ENCODE results near the gene FCRL2.
"Not testable (repeated sequence)": the region's sequence is repeated elsewhere in the genome, so short reads cannot be mapped to it uniquely, and the experiment has no call there.

Gene FCRL2

DNA sequence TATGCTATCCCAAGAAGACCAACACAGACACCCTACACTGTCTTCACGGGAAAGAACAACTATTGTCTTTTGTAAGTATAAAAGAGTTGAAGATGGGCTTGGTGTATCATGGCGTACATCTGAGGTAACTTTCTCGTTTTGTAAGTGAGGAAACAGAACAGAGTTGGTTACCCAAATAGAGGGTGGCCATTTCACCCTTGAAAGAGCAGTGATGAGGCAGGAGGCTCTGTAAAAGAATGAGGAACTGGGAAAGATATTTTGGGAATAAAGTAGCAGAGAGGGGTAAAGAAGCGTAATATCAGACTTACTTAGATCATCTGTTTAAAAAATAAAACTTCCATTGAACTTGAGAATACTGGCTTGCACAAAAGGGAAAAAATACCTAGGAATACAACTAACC is 18.9 kb downstream of the FCRL2 start:
- H3K4me3 ChIP-seq (ENCODE audit: low read depth, low read length) = no peak overlapping the region
- no peak for DNase-seq (ENCODE audit: low read depth)

GRCh38 chr1:157753611-157754010 is 23.3 kb downstream of the FCRL2 start:
- no peak overlapping the region for H3K4me3 ChIP-seq (ENCODE audit: low read depth, low read length)
- DNase-seq (ENCODE audit: low read depth) = no peak

- H3K4me3 ChIP-seq (ENCODE audit: low read depth, low read length) = no peak overlapping the region
- DNase-seq (ENCODE audit: low read depth) = no peak
These were observed 25.6 kb downstream of the FCRL2 start for GRCh38 chr1:157751283-157751682.

GRCh38 chr1:157748262-157748817 is 28.6 kb downstream of the FCRL2 start:
- no peak overlapping the region for H3K4me3 ChIP-seq (ENCODE audit: low read depth, low read length)
- no peak for DNase-seq (ENCODE audit: low read depth)

- no peak overlapping the region for H3K4me3 ChIP-seq (ENCODE audit: low read depth, low read length)
- DNase-seq (ENCODE audit: low read depth) = no peak
These were observed 37.6 kb downstream of the FCRL2 start for GRCh38 chr1:157739229-157739901.

DNA sequence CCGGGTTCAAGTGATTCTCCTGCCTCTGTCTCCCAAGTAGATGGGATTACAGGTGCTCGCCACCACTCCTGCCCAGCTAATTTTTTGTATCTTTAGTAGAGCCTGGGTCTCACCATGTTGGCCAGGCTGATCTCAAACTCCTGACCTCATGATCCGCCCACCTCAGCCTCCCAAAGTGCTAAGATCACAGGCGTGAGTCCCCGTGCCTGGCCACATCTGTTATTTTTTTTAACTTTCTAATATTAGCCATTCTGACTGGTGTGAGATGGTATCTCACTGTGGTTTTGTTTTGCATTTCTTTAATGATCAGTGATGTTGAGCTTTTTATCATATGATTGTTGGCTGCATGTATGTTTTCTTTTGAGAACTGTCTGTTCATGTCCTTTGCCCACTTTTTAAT is 40.9 kb downstream of the FCRL2 start:
- H3K4me3 ChIP-seq (ENCODE audit: low read depth, low read length); DNase-seq (ENCODE audit: low read depth): not testable (repeated sequence)

DNA sequence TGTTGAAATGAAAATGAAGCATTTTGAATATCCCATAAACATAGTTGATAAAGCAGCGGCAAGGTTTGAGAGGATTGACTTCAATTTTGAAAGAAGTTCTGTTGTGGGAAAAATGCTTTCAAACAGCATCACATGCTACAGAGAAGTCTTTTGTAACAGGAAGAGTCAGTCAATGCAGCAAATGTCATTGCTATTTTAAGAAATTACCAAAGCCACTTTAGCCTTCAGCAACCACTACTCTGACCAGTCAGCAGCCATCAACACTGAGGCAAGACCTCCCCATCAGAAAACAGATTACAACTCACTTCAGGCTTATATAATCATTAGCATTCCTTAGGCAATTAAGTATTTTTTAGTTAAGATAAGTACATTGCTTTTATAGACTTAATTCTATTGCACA is 42.6 kb downstream of the FCRL2 start:
- DNase-seq (ENCODE audit: low read depth) = no peak
- no peak overlapping the region for H3K4me3 ChIP-seq (ENCODE audit: low read depth, low read length)

- no peak for DNase-seq (ENCODE audit: low read depth)
- H3K4me3 ChIP-seq (ENCODE audit: low read depth, low read length) = no peak overlapping the region
These were observed 44.2 kb downstream of the FCRL2 start for GRCh38 chr1:157732755-157733154.

DNA sequence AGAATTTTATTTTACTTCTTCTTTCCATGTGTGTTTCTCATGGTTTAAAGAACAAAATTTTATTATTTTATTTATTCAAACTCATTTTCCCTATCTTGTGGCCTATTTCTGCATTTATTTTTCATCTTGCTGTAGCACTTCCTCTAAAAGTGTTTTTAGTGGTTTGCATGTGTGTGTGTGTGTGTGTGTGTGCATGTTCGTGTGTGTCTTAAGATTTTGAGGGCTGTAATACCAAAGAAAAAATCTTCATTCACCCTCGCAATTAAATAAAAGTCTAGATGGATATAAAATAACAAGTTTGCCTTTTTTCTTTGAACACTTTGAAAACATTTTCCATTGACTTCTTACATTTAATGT is 51.7 kb downstream of the FCRL2 start:
- H3K4me3 ChIP-seq (ENCODE audit: low read depth, low read length) = no peak overlapping the region
- no peak for DNase-seq (ENCODE audit: low read depth)

- DNase-seq (ENCODE audit: low read depth) = no peak
These were observed 52.3 kb downstream of the FCRL2 start for GRCh38 chr1:157724537-157725220.

DNA sequence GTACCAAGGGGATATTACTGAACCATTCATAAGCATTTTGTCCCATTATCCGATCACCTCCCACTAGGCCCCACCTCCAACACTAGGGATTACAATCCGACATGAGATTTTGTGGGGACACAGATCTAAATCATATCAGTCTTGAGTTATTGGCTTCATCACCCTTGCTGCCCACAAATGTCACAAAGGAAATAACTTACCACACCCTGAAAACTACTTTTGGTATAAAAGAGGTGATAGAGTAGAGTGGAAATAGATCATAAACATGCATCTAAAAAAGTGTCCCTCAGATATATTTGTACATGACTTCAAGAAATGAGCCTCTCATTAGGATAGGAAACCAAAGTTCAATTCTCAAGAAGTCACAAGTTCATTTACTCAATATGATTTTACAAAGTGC is 53.8 kb downstream of the FCRL2 start:
- H3K4me3 ChIP-seq (ENCODE audit: low read depth, low read length) = no peak overlapping the region
- no peak for DNase-seq (ENCODE audit: low read depth)

More at GRCh38 chr1:157724537-157725220, 52.3 kb downstream of the FCRL2 start:
- H3K4me3 ChIP-seq (ENCODE audit: low read depth, low read length) = no peak overlapping the region

DNA sequence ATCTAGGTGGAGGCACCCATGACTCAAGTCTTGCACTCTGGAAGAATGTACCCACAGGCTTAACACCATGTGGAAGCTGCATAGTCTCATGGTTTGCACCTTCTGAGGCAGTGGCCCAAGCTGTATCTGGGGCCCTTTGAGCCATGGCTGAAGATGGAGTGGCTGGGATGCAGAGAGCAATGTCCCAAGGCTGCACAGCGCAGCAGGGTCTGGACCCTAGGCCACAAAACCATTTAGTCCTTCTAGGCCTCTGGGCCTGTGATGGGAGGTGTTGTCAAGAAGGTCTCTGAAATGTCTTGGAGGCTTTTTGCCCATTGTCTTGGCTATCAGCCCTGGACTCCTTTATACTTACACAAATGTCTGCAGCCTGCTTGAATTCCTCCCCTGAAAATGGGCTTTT is 54.9 kb downstream of the FCRL2 start:
- H3K4me3 ChIP-seq (ENCODE audit: low read depth, low read length) = no peak overlapping the region
- no peak for DNase-seq (ENCODE audit: low read depth)

DNA sequence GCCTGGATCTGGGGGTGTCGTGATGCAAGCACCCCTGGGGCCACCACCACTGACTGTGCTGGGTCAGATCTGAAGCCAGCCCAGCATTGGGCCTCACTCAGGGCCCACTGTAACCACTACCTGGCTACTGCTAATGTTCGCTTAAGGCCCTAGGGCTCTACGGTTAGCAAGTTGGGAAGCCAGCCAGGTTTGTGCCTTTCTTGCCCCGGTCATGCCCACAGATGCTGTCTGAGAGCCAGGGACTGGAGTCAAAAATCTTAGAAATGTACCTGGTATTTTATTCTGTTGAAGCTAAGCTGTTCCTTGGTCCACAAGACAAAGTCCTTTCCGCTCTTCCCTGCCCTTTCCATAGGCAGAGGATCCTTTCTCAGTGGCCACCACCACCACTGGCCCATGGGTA is 61.2 kb downstream of the FCRL2 start:
- H3K4me3 ChIP-seq (ENCODE audit: low read depth, low read length) = no peak overlapping the region
- no peak for DNase-seq (ENCODE audit: low read depth)

DNA sequence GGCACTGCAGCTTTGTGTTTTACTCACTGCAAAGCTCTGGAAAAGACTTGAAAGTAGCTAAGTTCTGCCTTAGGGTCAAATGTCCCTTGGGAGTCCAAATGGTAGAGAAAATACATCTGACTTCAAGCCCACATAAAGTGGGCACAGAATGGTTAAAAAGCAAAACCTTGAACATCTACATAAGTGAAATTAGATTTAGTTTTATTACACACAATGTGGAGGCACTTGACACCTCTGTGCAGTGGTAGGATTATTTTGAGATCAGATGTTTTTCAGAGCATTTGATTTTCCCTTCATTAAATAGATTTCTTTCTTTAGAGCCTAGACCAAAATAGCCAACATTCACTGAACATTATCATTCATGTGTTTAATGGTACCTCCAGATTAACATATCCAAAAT is 65.1 kb downstream of the FCRL2 start:
- H3K4me3 ChIP-seq (ENCODE audit: low read depth, low read length) = no peak overlapping the region
- DNase-seq (ENCODE audit: low read depth) = no peak

DNA sequence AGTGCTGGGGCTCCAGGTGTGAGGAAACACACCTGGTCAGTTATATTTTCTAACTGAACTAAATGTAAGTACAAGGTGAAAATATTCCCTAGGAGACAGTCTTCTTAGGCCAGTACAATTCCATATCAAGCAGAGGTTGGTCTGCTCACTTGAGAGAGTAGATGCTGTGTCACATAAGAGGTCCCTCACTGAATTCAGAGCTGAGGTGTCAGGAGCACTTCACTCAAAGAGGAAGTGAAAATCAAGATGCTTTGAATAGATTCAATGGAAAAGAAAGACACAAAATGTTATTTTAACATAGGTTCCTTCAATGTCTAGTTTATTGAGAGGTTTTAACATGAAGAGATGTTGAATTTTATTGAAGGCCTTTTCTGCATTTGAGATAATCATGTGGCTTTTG is 72.1 kb downstream of the FCRL2 start:
- no peak for DNase-seq (ENCODE audit: low read depth)
- H3K4me3 ChIP-seq (ENCODE audit: low read depth, low read length) = no peak overlapping the region

GRCh38 chr1:157703981-157704380 is 73.0 kb downstream of the FCRL2 start:
- no peak for DNase-seq (ENCODE audit: low read depth)
- H3K4me3 ChIP-seq (ENCODE audit: low read depth, low read length) = no peak overlapping the region

DNA sequence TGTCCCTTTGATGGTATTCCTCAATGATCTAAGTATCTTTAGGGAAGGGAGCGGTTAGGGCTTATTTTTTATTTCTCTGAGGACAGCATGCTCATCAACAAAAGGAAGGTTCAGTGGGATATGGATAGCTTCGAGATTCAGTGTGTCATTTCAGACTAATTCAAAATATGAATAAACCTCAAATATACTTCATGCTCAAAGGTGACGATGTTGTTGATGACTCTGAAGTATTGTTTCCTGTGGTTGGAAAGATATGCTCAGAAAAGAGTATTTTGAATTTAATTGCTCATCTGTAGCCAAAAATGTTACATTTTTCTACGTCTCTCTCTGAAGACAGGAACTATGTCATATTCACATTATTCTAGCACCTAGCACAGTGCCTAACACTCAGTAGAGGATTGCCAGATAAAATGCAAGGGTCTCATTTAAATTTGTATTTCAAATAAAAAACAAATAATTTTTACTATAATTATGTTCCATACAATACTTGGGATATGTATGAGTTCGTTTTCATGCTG is 74.6 kb downstream of the FCRL2 start:
- H3K4me3 ChIP-seq (ENCODE audit: low read depth, low read length) = no peak overlapping the region
- no peak for DNase-seq (ENCODE audit: low read depth)

- no peak within 1 kb of the TSS for H3K4me3 ChIP-seq (ENCODE audit: low read depth, low read length)
- no peak for DNase-seq (ENCODE audit: low read depth)
These were observed 76.2 kb downstream of the FCRL2 start, which contains the start of gene FCRL3 for GRCh38 chr1:157700732-157701131. Gene FCRL3 (minus strand): TSS chr1:157700769. CDS start chr1:157700489, 280 bp downstream.

DNA sequence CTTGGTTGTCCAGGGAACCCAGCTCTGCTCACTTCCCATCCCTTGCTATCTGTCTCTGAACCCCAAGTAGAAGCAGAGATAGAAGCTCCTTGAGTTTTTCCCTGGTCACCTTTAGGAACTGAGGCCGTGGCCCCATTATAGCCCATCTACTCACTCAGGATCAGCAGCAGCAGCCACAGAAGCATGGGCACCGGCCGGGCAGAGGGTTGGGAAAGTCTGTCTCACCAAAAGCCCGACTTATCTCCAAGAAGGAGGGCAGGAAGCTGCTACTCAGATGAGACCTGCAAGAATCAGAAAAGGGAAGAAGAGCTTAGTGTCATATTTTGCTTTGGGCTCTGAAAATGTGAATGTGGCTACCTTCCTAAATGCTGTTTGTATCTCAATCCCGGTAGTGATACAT is 76.6 kb downstream of the FCRL2 start:
- H3K4me3 ChIP-seq (ENCODE audit: low read depth, low read length) = no peak overlapping the region
- no peak for DNase-seq (ENCODE audit: low read depth)

- no peak for DNase-seq (ENCODE audit: low read depth)
These were observed 79.0 kb downstream of the FCRL2 start for GRCh38 chr1:157697781-157698569.

More at GRCh38 chr1:157697781-157698569, 79.0 kb downstream of the FCRL2 start:
- no peak overlapping the region for H3K4me3 ChIP-seq (ENCODE audit: low read depth, low read length)
